Measurements from ENCODE around the gene ARHGAP25. TPM values are rescaled to one million over a fixed set of nuclear protein-coding genes. Genes with fewer than 3 reads are reported as not detected.

The ARHGAP25 gene
- total and polyA plus RNA-seq, 7 donors, result 1.1 to 4.8 (median 1.9) TPM

DNA sequence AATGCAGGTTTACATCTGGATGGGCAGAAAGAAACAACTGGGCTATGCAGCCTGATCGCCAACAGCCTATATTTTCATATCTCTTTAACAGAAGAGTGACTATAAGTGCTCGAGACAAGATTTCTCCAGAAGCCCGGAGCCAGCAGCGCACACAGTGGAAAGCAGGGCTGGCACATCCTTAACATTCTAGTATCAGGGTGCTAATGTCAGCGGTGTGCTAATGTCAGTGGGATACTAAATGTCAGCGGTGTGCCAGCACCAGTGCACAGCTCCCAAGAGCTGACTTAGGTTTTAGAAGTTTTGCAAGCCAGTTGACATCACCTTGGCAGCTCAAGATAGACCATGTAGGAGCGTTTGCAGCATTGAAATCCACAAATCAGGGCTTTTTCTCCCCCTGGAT is 128.3 kb downstream of the ARHGAP25 start:
- Histone ChIP-seq H3K27me3 (ENCODE audit: insufficient read depth in 3 of 3, low read length in 2 of 3) (no peaks in the 10 kb centered on the region), H3K4me1 (no peaks in the 10 kb centered on the region), H3K4me3 (no peak overlapping the region), H3K9me3 (no peaks in the 10 kb centered on the region), H3K36me3 (ENCODE audit: insufficient read depth in 1 of 2, low read depth in 1 of 2) (no peaks in the 10 kb centered on the region), H3K27ac (no peak overlapping the region)
- WGBS, 3 donors, result 31 to 38% (median 35%) methylated on average over 7 of the region's 7 CpGs
- no peak for ATAC-seq
- TF ChIP-seq, protein P1, sequence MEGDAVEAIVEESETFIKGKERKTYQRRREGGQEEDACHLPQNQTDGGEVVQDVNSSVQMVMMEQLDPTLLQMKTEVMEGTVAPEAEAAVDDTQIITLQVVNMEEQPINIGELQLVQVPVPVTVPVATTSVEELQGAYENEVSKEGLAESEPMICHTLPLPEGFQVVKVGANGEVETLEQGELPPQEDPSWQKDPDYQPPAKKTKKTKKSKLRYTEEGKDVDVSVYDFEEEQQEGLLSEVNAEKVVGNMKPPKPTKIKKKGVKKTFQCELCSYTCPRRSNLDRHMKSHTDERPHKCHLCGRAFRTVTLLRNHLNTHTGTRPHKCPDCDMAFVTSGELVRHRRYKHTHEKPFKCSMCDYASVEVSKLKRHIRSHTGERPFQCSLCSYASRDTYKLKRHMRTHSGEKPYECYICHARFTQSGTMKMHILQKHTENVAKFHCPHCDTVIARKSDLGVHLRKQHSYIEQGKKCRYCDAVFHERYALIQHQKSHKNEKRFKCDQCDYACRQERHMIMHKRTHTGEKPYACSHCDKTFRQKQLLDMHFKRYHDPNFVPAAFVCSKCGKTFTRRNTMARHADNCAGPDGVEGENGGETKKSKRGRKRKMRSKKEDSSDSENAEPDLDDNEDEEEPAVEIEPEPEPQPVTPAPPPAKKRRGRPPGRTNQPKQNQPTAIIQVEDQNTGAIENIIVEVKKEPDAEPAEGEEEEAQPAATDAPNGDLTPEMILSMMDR (IDR thresholded peaks at IDR 0.05), result no peak
- no peak for DNase-seq
- intact Hi-C loops (cut with DNase I), result no loop called here

DNA sequence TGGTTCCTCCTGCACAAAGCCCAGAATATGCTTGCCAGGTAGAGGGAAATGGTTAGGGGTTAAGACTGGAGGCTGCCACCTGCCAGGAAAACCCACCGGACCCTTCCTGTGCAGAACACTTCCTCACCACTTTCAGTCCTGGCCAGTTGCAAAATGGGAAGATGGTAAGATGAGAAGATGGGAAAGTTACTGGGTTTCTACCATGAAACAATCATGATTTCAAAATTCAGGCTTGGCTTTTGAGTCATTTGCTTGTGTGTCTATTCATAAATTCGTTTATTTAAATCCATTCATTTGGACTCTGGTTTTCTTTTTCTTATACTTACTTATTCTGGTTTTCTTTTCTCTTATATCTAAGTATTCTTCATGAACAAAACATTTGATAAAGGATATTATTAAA is 129.4 kb downstream of the ARHGAP25 start:
- TF ChIP-seq, protein P1 (IDR thresholded peaks at IDR 0.05), result no peak
- WGBS, 3 donors, result 79 to 88% (median 82%) methylated on average over 2 of the region's 2 CpGs
- no peak overlapping the region for H3K4me3 ChIP-seq
- DNase-seq, result no peak
- no peaks in the 10 kb centered on the region for H3K4me1 ChIP-seq
- no peaks in the 10 kb centered on the region for H3K27me3 ChIP-seq (ENCODE audit: insufficient read depth in 3 of 3, low read length in 2 of 3)
- ATAC-seq, result no peak
- H3K27ac ChIP-seq, result no peak overlapping the region
- intact Hi-C loops (cut with DNase I), result no loop called here
- H3K9me3 ChIP-seq, result no peaks in the 10 kb centered on the region
- no peaks in the 10 kb centered on the region for H3K36me3 ChIP-seq (ENCODE audit: insufficient read depth in 1 of 2, low read depth in 1 of 2)

DNA sequence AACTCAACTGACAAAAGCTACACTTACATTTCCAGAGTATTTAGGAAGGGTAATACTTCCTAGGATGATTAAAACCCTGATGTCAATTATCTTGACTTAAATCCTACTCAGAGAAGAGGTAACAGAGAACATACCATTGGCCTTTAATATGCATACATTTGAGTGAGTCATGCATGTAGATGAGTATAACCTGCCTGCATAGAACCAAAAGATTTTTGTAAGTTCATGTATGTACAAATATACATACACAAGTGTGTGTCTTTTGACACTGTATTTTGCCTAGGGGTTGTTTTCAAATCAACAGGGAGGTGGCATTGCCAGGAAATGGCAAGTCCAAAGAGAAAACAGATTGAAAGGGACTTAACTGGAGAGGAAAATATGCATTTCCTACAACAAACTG is 130.5 kb downstream of the ARHGAP25 start:
- H3K36me3 ChIP-seq (ENCODE audit: insufficient read depth in 1 of 2, low read depth in 1 of 2), result no peaks in the 10 kb centered on the region
- intact Hi-C loops (cut with DNase I), result no loop called here
- no peak for DNase-seq
- no peaks in the 10 kb centered on the region for H3K9me3 ChIP-seq
- no peak for ATAC-seq
- H3K27ac ChIP-seq, result no peak overlapping the region
- TF ChIP-seq, protein P1 (IDR thresholded peaks at IDR 0.05), result no peak
- no peak overlapping the region for H3K4me3 ChIP-seq
- H3K4me1 ChIP-seq, result no peaks in the 10 kb centered on the region
- no peaks in the 10 kb centered on the region for H3K27me3 ChIP-seq (ENCODE audit: insufficient read depth in 3 of 3, low read length in 2 of 3)

DNA sequence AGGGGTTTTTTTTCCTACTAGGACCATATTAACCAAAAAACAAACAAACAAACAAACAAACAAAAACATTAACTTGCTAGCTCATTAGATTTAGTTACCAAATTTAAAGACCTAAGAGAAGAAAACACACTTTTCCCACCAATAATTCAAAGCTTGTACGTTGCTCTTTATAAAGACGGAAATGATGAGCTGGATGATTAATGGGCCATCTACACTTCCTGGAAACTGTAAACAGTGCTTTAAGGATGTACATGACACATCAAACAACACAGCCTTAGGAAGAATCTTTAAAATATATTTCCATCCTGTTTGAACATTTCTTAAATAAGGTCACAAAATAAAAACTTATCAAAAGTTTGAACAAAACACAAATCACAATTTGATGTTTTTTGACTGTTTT is 135.6 kb downstream of the ARHGAP25 start:
- H3K4me3 ChIP-seq, result no peak overlapping the region
- no peaks in the 10 kb centered on the region for H3K36me3 ChIP-seq (ENCODE audit: insufficient read depth in 1 of 2, low read depth in 1 of 2)
- ATAC-seq (no peak), DNase-seq (no peak)
- H3K27ac ChIP-seq, result no peak overlapping the region
- 41 to 53% (median 53%) methylated on average over 2 of the region's 2 CpGs for WGBS, 3 donors
- intact Hi-C loops (cut with DNase I), result no loop called here
- TF ChIP-seq, protein P1 (IDR thresholded peaks at IDR 0.05), result no peak
- no peaks in the 10 kb centered on the region for H3K9me3 ChIP-seq
- no peaks in the 10 kb centered on the region for H3K4me1 ChIP-seq
- no peaks in the 10 kb centered on the region for H3K27me3 ChIP-seq (ENCODE audit: insufficient read depth in 3 of 3, low read length in 2 of 3)

DNA sequence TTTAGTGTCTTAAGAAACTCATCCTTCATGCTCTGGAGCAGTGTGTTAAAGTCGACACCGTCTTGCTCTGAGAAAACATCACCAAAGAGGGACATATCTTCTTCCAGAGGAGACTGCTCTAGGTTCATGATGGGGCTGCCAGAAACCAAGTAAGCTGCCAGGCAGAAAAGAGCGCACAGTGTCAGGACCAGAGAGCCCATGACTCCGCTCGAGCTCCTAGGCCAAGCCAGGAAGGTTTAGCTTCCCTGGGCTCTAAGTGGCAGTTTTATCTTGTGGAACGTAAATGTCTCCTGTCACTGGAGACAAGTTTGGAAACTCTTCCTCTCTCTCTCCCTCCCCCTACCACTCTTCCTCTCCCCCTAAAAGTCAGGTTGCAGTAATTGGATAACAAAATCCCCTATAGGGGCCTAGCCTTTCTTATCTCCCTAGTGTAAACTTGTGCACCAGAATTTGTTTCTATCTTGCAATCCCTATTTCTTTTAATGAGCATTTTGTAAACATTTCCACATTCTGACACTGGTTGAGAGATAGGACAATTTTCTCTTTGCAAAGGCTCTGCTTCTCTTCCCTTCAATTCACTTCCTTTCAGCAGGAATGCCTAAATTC is 136.7 kb downstream of the ARHGAP25 start, which contains the start of gene BMP10:
BMP10 (minus strand) TSS at position 239 of the 606 bp plus-strand sequence; CDS start at position 200, 39 bp downstream.
- Histone ChIP-seq H3K9me3 (no peaks in the 10 kb centered on the region), H3K4me1 (no peaks in the 10 kb centered on the region), H3K27me3 (ENCODE audit: insufficient read depth in 3 of 3, low read length in 2 of 3) (no peaks in the 10 kb centered on the region), H3K36me3 (ENCODE audit: insufficient read depth in 1 of 2, low read depth in 1 of 2) (no peaks in the 10 kb centered on the region), H3K27ac (no peak within 1 kb of the TSS), H3K4me3 (no peak within 1 kb of the TSS)
- ATAC-seq (no peak), DNase-seq (no peak)
- intact Hi-C loops (cut with DNase I), result no loop called here
- WGBS, 3 donors, result 76 to 80% (median 78%) methylated on average over 6 of the region's 6 CpGs
- TF ChIP-seq, protein P1 (IDR thresholded peaks at IDR 0.05), result no peak
